Lung (tissue), 12 donors: ENCODE measurements around the gene OR51D1. TPM values are rescaled to one million over a fixed set of nuclear protein-coding genes. Genes with fewer than 3 reads are reported as not detected.

ENCODE experiments used
- ATAC-seq: fragments of 200-7000 bp; cut with Tn5 transposase; one replicate; pipeline ENCODE4 v1.9.1; 2020; ENCODE audit warnings: moderate number of reproducible peaks; ENCODE audit not compliant: insufficient read depth, low FRiP score
- DNase-seq, 3 donors: peaks; one replicate each; pipeline ENCODE4 v3.0.0-alpha.2; 2013 to 2017
- H3K27ac ChIP-seq, 2 donors: one replicate each; pipeline ENCODE4 v1.5.1; 2013; ENCODE audit warnings: mild to moderate bottlenecking in 2 of 2, moderate library complexity in 2 of 2, control low read depth in 1 of 2, inconsistent platforms in 1 of 2, low read depth in 1 of 2, low read length in 1 of 2
- H3K27me3 ChIP-seq, 3 donors: one replicate each; pipeline ENCODE4 v1.5.1; 2013; ENCODE audit warnings: low read length in 2 of 3; ENCODE audit not compliant: control insufficient read depth in 3 of 3, insufficient read depth in 3 of 3
- H3K36me3 ChIP-seq, 4 donors: one replicate each; pipeline ENCODE4 v1.5.1; 2013; ENCODE audit warnings: low read length in 4 of 4, mild to moderate bottlenecking in 1 of 4, moderate library complexity in 1 of 4; ENCODE audit not compliant: control insufficient read depth in 4 of 4, insufficient read depth in 4 of 4
- H3K4me1 ChIP-seq, 5 donors: one replicate each; pipeline ENCODE4 v1.5.1; 2013; ENCODE audit warnings: low read length in 5 of 5, mild to moderate bottlenecking in 2 of 5, moderate library complexity in 1 of 5; ENCODE audit not compliant: control insufficient read depth in 5 of 5, insufficient read depth in 5 of 5
- H3K4me3 ChIP-seq: one replicate; pipeline ENCODE4 v1.5.1; 2013; ENCODE audit warnings: mild to moderate bottlenecking, control low read depth, moderate library complexity
- H3K9ac ChIP-seq, 2 donors: one replicate each; pipeline ENCODE4 v1.5.1; 2013; ENCODE audit warnings: low read length in 2 of 2, control low read depth in 1 of 2; ENCODE audit not compliant: insufficient read depth in 1 of 2
- H3K9me3 ChIP-seq, 4 donors: one replicate each; pipeline ENCODE4 v1.5.1; 2013; ENCODE audit warnings: low read length in 3 of 4, mild to moderate bottlenecking in 1 of 4, moderate library complexity in 1 of 4; ENCODE audit not compliant: control insufficient read depth in 4 of 4, insufficient read depth in 3 of 4
- WGBS, 2 donors: extraction: QIAGEN DNeasy Blood & Tissue Kit; methylation state at CpG; one replicate each; pipeline ENCODE4 v1.1.7; 2013; 5-methylcytosine and 5-hydroxymethylcytosine counted together
- polyA plus RNA-seq, 2 donors: library from polyadenylated mRNA; stranded (reverse); fragments of 200-250 nt; gene quantifications; one replicate each; pipeline ENCODE4 v1.2.1, GENCODE V29; 2013
- total RNA-seq, 2 donors: library from RNA; depleted of rRNA in 1 of 2; stranded (reverse); fragments of >200 nt in 1 of 2; gene quantifications; one replicate each; pipeline ENCODE4 v1.2.1, GENCODE V29; 2014 to 2021
- TF ChIP-seq, protein P1 (sequence below): IDR thresholded peaks from 2 replicates; pipeline ENCODE4 v1.5.1; 2012; ENCODE audit warnings: mild to moderate bottlenecking; ENCODE audit errors: control extremely low read depth, extremely low read depth
- donor health status: control.
- donor health status: control.
- donor health status: Bipolar disorder and iron deficiency.
- donor health status: healthy.
- donor health status: DM: yes; HTN: yes; CAD: no.

The OR51D1 gene
- total and polyA plus RNA-seq, 4 donors = not detected

DNA sequence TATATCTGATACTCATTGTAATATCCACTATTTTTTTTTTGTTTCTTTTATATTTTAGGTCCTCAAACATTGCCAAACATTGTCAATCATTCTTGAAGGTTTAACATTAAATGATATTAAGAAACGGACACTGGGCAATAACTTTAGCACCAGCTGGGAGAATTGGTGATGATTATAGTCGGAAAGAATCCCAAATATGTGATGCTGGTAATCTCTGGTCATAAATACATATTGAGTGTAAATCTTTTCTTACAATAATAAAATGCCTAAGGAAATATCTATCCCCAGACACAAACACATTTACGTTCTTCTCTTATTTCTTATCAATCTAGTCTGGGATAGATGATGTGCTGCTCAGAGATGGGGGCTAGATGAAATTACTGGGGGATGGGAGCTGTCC is 35.2 kb downstream of the OR51D1 start:
- Histone ChIP-seq H3K9ac (no peak overlapping the region), H3K27ac (no peak overlapping the region), H3K4me3 (no peak overlapping the region), H3K36me3 (no peaks in the 10 kb centered on the region), H3K9me3 (no peaks in the 10 kb centered on the region), H3K4me1 (peaks cover 0 to 1% (median 0%) of the 10 kb centered on the region in 5 donors), H3K27me3 (no peaks in the 10 kb centered on the region)
- DNase-seq = no peak
- no peak for ATAC-seq
- TF ChIP-seq, protein P1, sequence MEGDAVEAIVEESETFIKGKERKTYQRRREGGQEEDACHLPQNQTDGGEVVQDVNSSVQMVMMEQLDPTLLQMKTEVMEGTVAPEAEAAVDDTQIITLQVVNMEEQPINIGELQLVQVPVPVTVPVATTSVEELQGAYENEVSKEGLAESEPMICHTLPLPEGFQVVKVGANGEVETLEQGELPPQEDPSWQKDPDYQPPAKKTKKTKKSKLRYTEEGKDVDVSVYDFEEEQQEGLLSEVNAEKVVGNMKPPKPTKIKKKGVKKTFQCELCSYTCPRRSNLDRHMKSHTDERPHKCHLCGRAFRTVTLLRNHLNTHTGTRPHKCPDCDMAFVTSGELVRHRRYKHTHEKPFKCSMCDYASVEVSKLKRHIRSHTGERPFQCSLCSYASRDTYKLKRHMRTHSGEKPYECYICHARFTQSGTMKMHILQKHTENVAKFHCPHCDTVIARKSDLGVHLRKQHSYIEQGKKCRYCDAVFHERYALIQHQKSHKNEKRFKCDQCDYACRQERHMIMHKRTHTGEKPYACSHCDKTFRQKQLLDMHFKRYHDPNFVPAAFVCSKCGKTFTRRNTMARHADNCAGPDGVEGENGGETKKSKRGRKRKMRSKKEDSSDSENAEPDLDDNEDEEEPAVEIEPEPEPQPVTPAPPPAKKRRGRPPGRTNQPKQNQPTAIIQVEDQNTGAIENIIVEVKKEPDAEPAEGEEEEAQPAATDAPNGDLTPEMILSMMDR = no peak
- 61 to 82% methylated on average over 3 of the region's 3 CpGs for WGBS, 2 donors

DNA sequence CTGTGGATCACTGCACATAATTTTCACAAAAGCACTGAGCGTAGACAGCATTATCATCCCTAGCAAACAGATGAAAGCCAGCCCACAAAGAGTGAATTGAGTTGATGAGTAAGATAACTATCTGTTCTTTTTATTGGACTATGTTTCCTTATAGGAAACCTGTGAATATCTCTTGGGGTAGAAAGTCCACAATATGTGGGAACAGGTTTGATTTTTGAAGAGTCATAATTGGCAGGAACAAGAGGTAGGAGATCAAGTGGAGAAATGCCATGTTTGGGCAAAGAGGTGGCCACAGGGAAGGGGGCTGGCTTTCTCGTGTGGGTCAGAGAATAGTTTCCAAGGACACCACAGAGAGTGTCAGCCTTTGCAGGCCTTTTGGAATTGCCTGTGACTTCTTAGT is 36.5 kb downstream of the OR51D1 start:
- 69 to 83% methylated on average over 2 of the region's 2 CpGs for WGBS, 2 donors
- Histone ChIP-seq H3K4me1 (peaks cover 0 to 1% (median 0%) of the 10 kb centered on the region in 5 donors), H3K4me3 (no peak overlapping the region), H3K27ac (no peak overlapping the region), H3K27me3 (no peaks in the 10 kb centered on the region), H3K9me3 (no peaks in the 10 kb centered on the region), H3K36me3 (no peaks in the 10 kb centered on the region), H3K9ac (no peak overlapping the region)
- TF ChIP-seq, protein P1 = no peak
- no peak for DNase-seq
- ATAC-seq = no peak

DNA sequence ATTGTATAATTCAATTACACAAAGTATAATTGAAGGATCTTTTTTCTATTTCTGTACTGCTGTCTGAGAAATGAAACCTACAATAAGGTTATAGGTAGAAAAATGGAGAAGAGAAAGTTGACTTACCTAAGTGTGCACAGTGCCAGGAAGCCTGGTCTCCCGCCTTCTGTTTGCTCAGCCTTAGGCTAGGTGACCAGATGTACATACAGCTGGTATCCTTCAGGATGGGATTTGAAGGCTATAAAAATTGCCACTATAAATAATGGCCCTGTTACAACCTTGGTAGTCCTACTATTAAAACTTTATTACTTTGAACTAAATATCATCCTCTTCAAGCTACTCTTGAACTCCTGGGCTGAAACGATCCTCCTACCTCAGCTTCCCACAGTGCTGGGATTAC is 40.7 kb downstream of the OR51D1 start:
- TF ChIP-seq, protein P1 = no peak
- Histone ChIP-seq H3K9me3 (no peaks in the 10 kb centered on the region), H3K36me3 (no peaks in the 10 kb centered on the region), H3K27ac (no peak overlapping the region), H3K4me3 (no peak overlapping the region), H3K4me1 (no peaks in the 10 kb centered on the region), H3K9ac (no peak overlapping the region), H3K27me3 (no peaks in the 10 kb centered on the region)
- no peak for DNase-seq
- WGBS, 2 donors = 82 to 92% methylated on average over 2 of the region's 2 CpGs
- no peak for ATAC-seq

DNA sequence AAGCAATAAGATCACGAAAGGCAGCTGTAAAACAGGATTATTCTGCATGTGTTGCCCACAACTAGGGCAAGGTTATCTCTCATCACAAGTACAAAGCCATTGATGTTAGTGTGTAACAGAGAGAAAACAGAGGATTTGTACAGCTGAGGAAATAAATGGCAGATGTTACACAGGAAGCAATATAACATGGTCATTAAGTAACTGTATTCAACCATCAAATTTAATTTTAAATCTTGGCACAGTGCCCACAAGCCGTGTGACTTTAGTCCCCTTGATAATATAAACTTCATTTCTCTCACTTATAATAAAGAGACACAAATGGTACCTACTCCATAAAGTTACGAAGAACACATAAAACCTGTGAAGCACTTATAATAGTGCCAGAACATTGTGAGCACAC is 43.1 kb downstream of the OR51D1 start:
- Histone ChIP-seq H3K9me3 (peaks cover 0 to 2% (median 0%) of the 10 kb centered on the region in 4 donors), H3K9ac (no peak overlapping the region), H3K36me3 (no peaks in the 10 kb centered on the region), H3K27me3 (no peaks in the 10 kb centered on the region), H3K27ac (no peak overlapping the region), H3K4me3 (no peak overlapping the region), H3K4me1 (no peaks in the 10 kb centered on the region)
- DNase-seq = peak in 1 of 3 donors; percentile 3
- TF ChIP-seq, protein P1 = no peak
- no peak for ATAC-seq
- WGBS, 2 donors = 50 to 52% methylated on average over 3 of the region's 3 CpGs
